BE2C (cell line): ENCODE measurements around the gene FOSB.

Source experiments
- DNase-seq: peaks from one replicate; pipeline ENCODE4 v3.0.0-alpha.2; 2020
- H3K27me3 ChIP-seq: fragments of 250-450 bp; sonication (Bioruptor Pico); 2 replicates; pipeline ENCODE4 v1.5.1; 2020; ENCODE audit warnings: mild to moderate bottlenecking
- H3K36me3 ChIP-seq: fragments of 250-450 bp; sonication (Bioruptor Pico); 2 replicates; pipeline ENCODE4 v1.5.1; 2020; ENCODE audit warnings: mild to moderate bottlenecking
- H3K4me1 ChIP-seq: fragments of 250-450 bp; sonication (Bioruptor Pico); 2 replicates; pipeline ENCODE4 v1.5.1; 2020
- H3K4me3 ChIP-seq: 2 replicates; pipeline ENCODE4 v1.5.1; 2011; ENCODE audit warnings: low read depth, low read length
- H3K9me3 ChIP-seq: fragments of 250-450 bp; sonication (Bioruptor Pico); 2 replicates; pipeline ENCODE4 v1.5.1; 2020
- CTCF ChIP-seq: IDR thresholded peaks from 2 replicates; pipeline ENCODE4 v1.5.1; 2012; ENCODE audit warnings: mild to moderate bottlenecking, low read depth, low read length

Gene FOSB

GRCh38 chr19:45469945-45470761, 2.4 kb downstream of the FOSB start:
- no peak for DNase-seq
- Histone ChIP-seq H3K4me1 (no peaks in the 10 kb centered on the region; the same call in 1 of the 2 replicates), H3K36me3 (no peaks in the 10 kb centered on the region), H3K9me3 (no peaks in the 10 kb centered on the region), H3K4me3 (peak overlapping the region; percentile 70), H3K27me3 (peaks cover 26% of the 10 kb centered on the region)
- TF ChIP-seq CTCF, result no peak

GRCh38 chr19:45470762-45471081, 2.9 kb downstream of the FOSB start:
- TF ChIP-seq CTCF, result no peak
- Histone ChIP-seq H3K36me3 (no peaks in the 10 kb centered on the region), H3K4me3 (no peak overlapping the region), H3K4me1 (no peaks in the 10 kb centered on the region; the same call in 1 of the 2 replicates), H3K9me3 (no peaks in the 10 kb centered on the region), H3K27me3 (peaks cover 28% of the 10 kb centered on the region)
- no peak for DNase-seq

- Histone ChIP-seq H3K4me1 (no peaks in the 10 kb centered on the region; the same call in 1 of the 2 replicates), H3K27me3 (peaks cover 33% of the 10 kb centered on the region), H3K4me3 (no peak overlapping the region), H3K36me3 (no peaks in the 10 kb centered on the region), H3K9me3 (no peaks in the 10 kb centered on the region)
- no peak for TF ChIP-seq CTCF
- DNase-seq, result no peak
Measured at GRCh38 chr19:45471111-45471930, 3.5 kb downstream of the FOSB start.

- H3K4me3 ChIP-seq, result no peak overlapping the region
- peaks cover 35% of the 10 kb centered on the region for H3K27me3 ChIP-seq
- no peaks in the 10 kb centered on the region for H3K9me3 ChIP-seq
- H3K4me1 ChIP-seq, result no peaks in the 10 kb centered on the region; the same call in 1 of the 2 replicates
- DNase-seq, result no peak
- no peaks in the 10 kb centered on the region for H3K36me3 ChIP-seq
- no peak for TF ChIP-seq CTCF
Measured at GRCh38 chr19:45471931-45472562, 4.3 kb downstream of the FOSB start.

- peaks cover 35% of the 10 kb centered on the region for H3K27me3 ChIP-seq
- no peak overlapping the region for H3K4me3 ChIP-seq
- H3K9me3 ChIP-seq, result no peaks in the 10 kb centered on the region
- H3K4me1 ChIP-seq, result no peaks in the 10 kb centered on the region; the same call in 1 of the 2 replicates
- no peaks in the 10 kb centered on the region for H3K36me3 ChIP-seq
- DNase-seq, result no peak
- TF ChIP-seq CTCF, result no peak
Measured at GRCh38 chr19:45472563-45473366, 5.0 kb downstream of the FOSB start.
